CD4-positive, alpha-beta T cell treated with Interleukin-4 for 4 hours (primary cell): ENCODE results near the gene UBE2E1.
A peak's percentile ranks its signal among the peaks of the same experiment; 100 is the strongest.

Experiments used
- DNase-seq: peaks from one replicate; pipeline ENCODE4 v3.0.0-alpha.2; 2020

The UBE2E1 gene

GRCh38 chr3:23796518-23796917 is 9.2 kb upstream of the UBE2E1 start:
- no peak for DNase-seq

GRCh38 chr3:23797491-23797890 is 8.3 kb upstream of the UBE2E1 start:
- DNase-seq: no peak

- no peak for DNase-seq
Observed at GRCh38 chr3:23798456-23798855, 7.3 kb upstream of the UBE2E1 start.

- no peak for DNase-seq
Observed at GRCh38 chr3:23798876-23799275, 6.9 kb upstream of the UBE2E1 start.

- DNase-seq: no peak
Observed at GRCh38 chr3:23800731-23801130, 5.0 kb upstream of the UBE2E1 start.

- no peak for DNase-seq
Observed at GRCh38 chr3:23804441-23805209, 1.1 kb upstream of the UBE2E1 start.

- DNase-seq: no peak
Observed at GRCh38 chr3:23805210-23805632, 534 bp upstream of the UBE2E1 start.

GRCh38 chr3:23806534-23807423 is 1.0 kb downstream of the UBE2E1 start:
- no peak for DNase-seq

GRCh38 chr3:23807424-23808015 is 1.8 kb downstream of the UBE2E1 start:
- no peak for DNase-seq

- no peak for DNase-seq
Observed at GRCh38 chr3:23808525-23808924, 2.8 kb downstream of the UBE2E1 start.

GRCh38 chr3:23809294-23809693 is 3.5 kb downstream of the UBE2E1 start:
- no peak for DNase-seq

- no peak for DNase-seq
Observed at GRCh38 chr3:23809840-23810342, 4.1 kb downstream of the UBE2E1 start.

GRCh38 chr3:23810343-23811184 is 4.8 kb downstream of the UBE2E1 start:
- DNase-seq: peak; percentile 22

GRCh38 chr3:23811185-23811527 is 5.4 kb downstream of the UBE2E1 start:
- no peak for DNase-seq

- DNase-seq: no peak
Observed at GRCh38 chr3:23811919-23812318, 6.2 kb downstream of the UBE2E1 start.

GRCh38 chr3:23815879-23816278 is 10.1 kb downstream of the UBE2E1 start:
- DNase-seq: no peak

- DNase-seq: no peak
Observed at GRCh38 chr3:23816721-23817120, 11.0 kb downstream of the UBE2E1 start.

- DNase-seq: no peak
Observed at GRCh38 chr3:23817508-23818223, 11.9 kb downstream of the UBE2E1 start.

GRCh38 chr3:23819599-23820360 is 14.0 kb downstream of the UBE2E1 start:
- no peak for DNase-seq

- DNase-seq: no peak
Observed at GRCh38 chr3:23820888-23821287, 15.1 kb downstream of the UBE2E1 start.

GRCh38 chr3:23821858-23822257 is 16.1 kb downstream of the UBE2E1 start:
- DNase-seq: no peak
